SIG-M5 treated with dmso at 0.1 percent for 504 hours (cell line): ENCODE measurements around the gene GRWD1.

Source experiments
- DNase-seq: peaks from one replicate; lab custom pipeline; 2025; ENCODE audit not compliant: unreplicated experiment; lab: John Stamatoyannopoulos, UW

GRWD1 gene

GRCh38 chr19:48421548-48421947 is 24.2 kb upstream of the GRWD1 start:
- no peak for DNase-seq

GRCh38 chr19:48424694-48425219 is 21.0 kb upstream of the GRWD1 start:
- peak; percentile 54 for DNase-seq

- DNase-seq: no peak
Observed at GRCh38 chr19:48428670-48429069, 17.1 kb upstream of the GRWD1 start.

GRCh38 chr19:48433337-48433736 is 12.4 kb upstream of the GRWD1 start:
- DNase-seq: no peak

GRCh38 chr19:48436586-48436985 is 9.2 kb upstream of the GRWD1 start:
- no peak for DNase-seq

- no peak for DNase-seq
Observed at GRCh38 chr19:48441360-48442050, 4.3 kb upstream of the GRWD1 start.

- no peak for DNase-seq
Observed at GRCh38 chr19:48442116-48443035, 3.4 kb upstream of the GRWD1 start.

- no peak for DNase-seq
Observed at GRCh38 chr19:48443256-48443655, 2.5 kb upstream of the GRWD1 start.

GRCh38 chr19:48443731-48444128 is 2.1 kb upstream of the GRWD1 start:
- no peak for DNase-seq

- no peak for DNase-seq
Observed at GRCh38 chr19:48444129-48444935, 1.5 kb upstream of the GRWD1 start.

- DNase-seq: no peak
Observed at GRCh38 chr19:48444936-48445200, 915 bp upstream of the GRWD1 start.

GRCh38 chr19:48445256-48445605 is 552 bp upstream of the GRWD1 start:
- peak; percentile 78 for DNase-seq

- no peak for DNase-seq
Observed at GRCh38 chr19:48446579-48446978, 796 bp downstream of the GRWD1 start.

GRCh38 chr19:48448563-48448962 is 2.8 kb downstream of the GRWD1 start:
- DNase-seq: no peak

GRCh38 chr19:48450441-48450840 is 4.7 kb downstream of the GRWD1 start:
- DNase-seq: no peak

- DNase-seq: no peak
Observed at GRCh38 chr19:48450863-48451262, 5.1 kb downstream of the GRWD1 start.

GRCh38 chr19:48451624-48452023 is 5.8 kb downstream of the GRWD1 start:
- no peak for DNase-seq

- DNase-seq: no peak
Observed at GRCh38 chr19:48452289-48453190, 6.8 kb downstream of the GRWD1 start.

GRCh38 chr19:48454150-48454730 is 8.5 kb downstream of the GRWD1 start:
- DNase-seq: no peak
